ENCODE measurements around the gene EMC10. TPM values are rescaled to one million over a fixed set of nuclear protein-coding genes. Genes with fewer than 3 reads are reported as not detected.

The EMC10 gene
- total RNA-seq, 4 donors from 2014 or later = 48.5 to 79.4 (median 59.7) TPM

DNA sequence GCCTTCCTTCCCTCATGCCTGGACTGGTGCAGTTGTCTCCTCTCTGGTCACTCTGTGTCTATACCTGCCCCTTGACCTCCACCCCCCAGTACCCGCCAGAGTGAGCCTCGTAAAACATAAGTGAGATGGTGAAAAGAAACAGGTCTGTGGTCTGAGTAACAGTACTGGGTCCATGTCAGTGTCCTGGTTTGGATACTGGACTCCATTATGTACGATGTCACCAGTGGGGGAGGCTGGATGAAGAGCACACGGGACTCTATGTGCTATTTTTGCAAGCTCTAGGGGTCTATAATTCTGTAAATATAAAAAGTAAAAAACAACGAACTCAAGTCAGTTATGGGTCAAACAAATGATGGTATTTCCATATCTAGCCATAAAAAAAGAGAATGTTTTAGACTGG is 29.3 kb upstream of the EMC10 start:
- no peaks in the 10 kb centered on the region for H3K36me3 ChIP-seq
- H3K27me3 ChIP-seq = peaks cover 0 to 13% of the 10 kb centered on the region in 2 donors
- no peak overlapping the region for H3K27ac ChIP-seq
- TF ChIP-seq EP300 (IDR thresholded peaks at IDR 0.05) (no peak), POLR2A (IDR thresholded peaks at IDR 0.05) (no peak)
- TF ChIP-seq, protein P1, sequence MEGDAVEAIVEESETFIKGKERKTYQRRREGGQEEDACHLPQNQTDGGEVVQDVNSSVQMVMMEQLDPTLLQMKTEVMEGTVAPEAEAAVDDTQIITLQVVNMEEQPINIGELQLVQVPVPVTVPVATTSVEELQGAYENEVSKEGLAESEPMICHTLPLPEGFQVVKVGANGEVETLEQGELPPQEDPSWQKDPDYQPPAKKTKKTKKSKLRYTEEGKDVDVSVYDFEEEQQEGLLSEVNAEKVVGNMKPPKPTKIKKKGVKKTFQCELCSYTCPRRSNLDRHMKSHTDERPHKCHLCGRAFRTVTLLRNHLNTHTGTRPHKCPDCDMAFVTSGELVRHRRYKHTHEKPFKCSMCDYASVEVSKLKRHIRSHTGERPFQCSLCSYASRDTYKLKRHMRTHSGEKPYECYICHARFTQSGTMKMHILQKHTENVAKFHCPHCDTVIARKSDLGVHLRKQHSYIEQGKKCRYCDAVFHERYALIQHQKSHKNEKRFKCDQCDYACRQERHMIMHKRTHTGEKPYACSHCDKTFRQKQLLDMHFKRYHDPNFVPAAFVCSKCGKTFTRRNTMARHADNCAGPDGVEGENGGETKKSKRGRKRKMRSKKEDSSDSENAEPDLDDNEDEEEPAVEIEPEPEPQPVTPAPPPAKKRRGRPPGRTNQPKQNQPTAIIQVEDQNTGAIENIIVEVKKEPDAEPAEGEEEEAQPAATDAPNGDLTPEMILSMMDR (IDR thresholded peaks at IDR 0.05) = no peak
- no peak for DNase-seq (ENCODE audit: low spot score in 2 of 2)
- 79 to 85% methylated on average over 5 of the region's 5 CpGs for WGBS, 2 donors
- H3K4me3 ChIP-seq = no peak overlapping the region
- H3K4me1 ChIP-seq = no peaks in the 10 kb centered on the region
- H3K9me3 ChIP-seq = peaks cover 0 to 16% (median 0%) of the 10 kb centered on the region in 4 donors

- WGBS, 2 donors = 91 to 96% methylated on average over 10 of the region's 10 CpGs
- no peak for TF ChIP-seq POLR2A (IDR thresholded peaks at IDR 0.05)
- TF ChIP-seq, protein P1 (IDR thresholded peaks at IDR 0.05) = no peak
- no peak for TF ChIP-seq EP300 (IDR thresholded peaks at IDR 0.05)
Observed at GRCh38 chr19:50447750-50448149, 28.6 kb upstream of the EMC10 start.

DNA sequence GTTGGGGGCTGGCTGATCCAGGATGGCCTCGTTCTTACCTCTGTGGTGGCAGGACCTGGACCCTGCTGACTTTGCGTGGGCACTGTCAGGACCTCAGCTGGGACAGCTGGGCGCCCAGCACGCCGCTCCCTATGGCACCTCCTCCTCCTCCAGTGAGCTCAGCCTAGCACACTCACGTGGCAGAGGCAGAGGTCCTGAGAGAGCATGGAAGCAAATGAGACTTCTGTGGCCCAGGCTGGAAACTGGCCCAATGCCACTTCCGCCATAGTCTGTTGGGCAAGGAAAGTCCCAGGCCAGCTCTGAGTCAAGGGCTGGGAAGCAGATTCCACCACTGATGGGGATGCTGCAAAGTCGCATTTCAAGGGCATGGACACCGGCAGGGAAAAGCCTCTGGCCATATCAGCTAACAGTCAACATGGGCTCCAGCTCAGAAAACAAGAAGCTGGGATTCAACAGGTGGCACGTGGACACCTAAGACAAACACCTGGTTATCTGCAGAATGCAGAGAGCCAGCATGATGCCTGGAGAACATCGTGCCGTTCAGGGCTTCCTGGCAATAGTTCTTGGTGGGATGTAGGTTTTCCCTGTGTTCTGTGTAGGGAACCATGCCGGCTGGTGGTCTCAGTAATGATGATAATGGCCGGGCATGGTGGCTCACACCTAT is 26.9 kb upstream of the EMC10 start:
- 76 to 82% methylated on average over 13 to 14 of the region's 14 CpGs for WGBS, 2 donors
- Histone ChIP-seq H3K36me3 (no peaks in the 10 kb centered on the region), H3K4me1 (no peaks in the 10 kb centered on the region), H3K27ac (no peak overlapping the region), H3K4me3 (no peak overlapping the region), H3K9me3 (peaks cover 0 to 16% (median 0%) of the 10 kb centered on the region in 4 donors), H3K27me3 (peaks cover 0 to 19% of the 10 kb centered on the region in 2 donors)
- no peak for DNase-seq (ENCODE audit: low spot score in 2 of 2)
- TF ChIP-seq POLR2A (IDR thresholded peaks at IDR 0.05) (no peak), EP300 (IDR thresholded peaks at IDR 0.05) (no peak)
- TF ChIP-seq, protein P1 (IDR thresholded peaks at IDR 0.05) = no peak

More at GRCh38 chr19:50447750-50448149, 28.6 kb upstream of the EMC10 start:
- Histone ChIP-seq H3K36me3 (no peaks in the 10 kb centered on the region), H3K27ac (no peak overlapping the region), H3K4me3 (no peak overlapping the region), H3K27me3 (peaks cover 0 to 14% of the 10 kb centered on the region in 2 donors), H3K9me3 (peaks cover 0 to 16% (median 0%) of the 10 kb centered on the region in 4 donors), H3K4me1 (no peaks in the 10 kb centered on the region)
- DNase-seq (ENCODE audit: low spot score in 2 of 2) = no peak

DNA sequence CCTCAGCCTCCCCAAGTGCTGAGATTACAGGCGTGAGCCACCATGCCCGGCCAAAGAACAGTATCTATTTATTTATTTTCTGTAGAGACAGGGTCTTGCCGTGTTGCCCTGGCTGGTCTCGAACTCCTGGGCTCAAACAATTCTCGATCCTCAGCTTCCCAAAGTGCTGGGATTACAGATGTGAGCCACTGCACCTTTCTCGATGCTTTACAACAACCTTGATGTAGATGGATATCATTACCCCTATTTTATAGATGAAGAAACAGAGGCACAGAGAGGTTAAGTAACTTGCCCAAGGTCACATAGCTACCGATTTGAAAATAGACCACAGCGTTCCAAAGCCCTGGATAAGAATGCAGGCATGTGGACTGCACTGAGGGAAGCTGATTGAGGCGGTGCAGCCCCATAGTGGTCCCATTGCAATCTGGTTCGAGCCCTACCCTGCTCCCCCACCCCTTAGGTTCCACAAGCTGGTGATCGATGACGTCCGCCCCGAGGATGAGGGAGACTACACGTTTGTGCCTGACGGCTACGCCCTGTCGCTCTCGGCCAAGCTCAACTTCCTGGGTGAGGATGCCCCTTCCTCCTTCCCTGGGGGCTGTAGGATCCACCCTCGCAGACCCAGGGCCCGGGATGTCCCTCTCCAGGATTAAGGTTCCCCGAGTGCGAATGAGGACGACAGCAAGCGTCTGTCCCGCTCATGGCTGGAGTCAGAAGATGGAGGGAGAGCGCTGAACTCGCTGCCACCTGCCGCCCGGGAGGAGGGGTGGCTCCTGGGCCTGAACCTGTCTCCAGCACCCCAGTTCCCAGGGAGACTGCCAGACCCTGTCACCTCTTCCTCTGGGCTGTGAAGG is 25.7 kb upstream of the EMC10 start:
- DNase-seq (ENCODE audit: low spot score in 2 of 2) = no peak
- Histone ChIP-seq H3K4me1 (no peaks in the 10 kb centered on the region), H3K27ac (no peak overlapping the region), H3K27me3 (peaks cover 0 to 19% of the 10 kb centered on the region in 2 donors), H3K36me3 (no peaks in the 10 kb centered on the region), H3K9me3 (peaks cover 0 to 16% (median 0%) of the 10 kb centered on the region in 4 donors), H3K4me3 (no peak overlapping the region)
- TF ChIP-seq, protein P1 (IDR thresholded peaks at IDR 0.05) = no peak
- TF ChIP-seq EP300 (IDR thresholded peaks at IDR 0.05) = no peak
- no peak for TF ChIP-seq POLR2A (IDR thresholded peaks at IDR 0.05)
- WGBS, 2 donors = 54 to 60% methylated on average over 26 to 30 of the region's 30 CpGs

GRCh38 chr19:50451223-50451534 is 25.1 kb upstream of the EMC10 start:
- Histone ChIP-seq H3K27me3 (peaks cover 0 to 19% of the 10 kb centered on the region in 2 donors), H3K4me3 (no peak overlapping the region), H3K9me3 (peaks cover 0 to 16% (median 0%) of the 10 kb centered on the region in 4 donors), H3K4me1 (no peaks in the 10 kb centered on the region), H3K36me3 (no peaks in the 10 kb centered on the region), H3K27ac (no peak overlapping the region)
- TF ChIP-seq, protein P1 (IDR thresholded peaks at IDR 0.05) = no peak
- DNase-seq (ENCODE audit: low spot score in 2 of 2) = no peak
- 38 to 56% methylated on average over 12 to 13 of the region's 13 CpGs for WGBS, 2 donors
